ENCODE results near the gene CDC5L.
A peak's percentile ranks its signal among the peaks of the same experiment; 100 is the strongest.

CDC5L gene

GRCh38 chr6:44422531-44422930 is 35.0 kb downstream of the CDC5L start:
- Histone ChIP-seq H3K4me1 (ENCODE audit: control insufficient read depth in 1 of 2, insufficient read depth in 2 of 2, low read length in 2 of 2) (no peaks in the 10 kb centered on the region), H3K9me3 (ENCODE audit: insufficient read depth, low read depth, low read length) (no peaks in the 10 kb centered on the region), H2BK5ac (ENCODE audit: low read depth, low read length, poor library complexity) (no peak overlapping the region), H3K4me2 (ENCODE audit: low read length) (no peak overlapping the region), H3K27ac (ENCODE audit: low read depth, low read length) (no peak overlapping the region), H3K27me3 (ENCODE audit: insufficient read depth, low read length) (no peaks in the 10 kb centered on the region), H3K79me2 (ENCODE audit: control insufficient read depth, insufficient read depth, low read length, poor library complexity) (no peaks in the 10 kb centered on the region), H4K8ac (ENCODE audit: low read depth, low read length) (no peak overlapping the region), H2AK5ac (ENCODE audit: low read length) (no peak overlapping the region), H3K14ac (ENCODE audit: low read length) (no peak overlapping the region), H3K36me3 (ENCODE audit: control insufficient read depth in 1 of 2, insufficient read depth in 2 of 2, low read length in 2 of 2) (peaks cover 5 to 22% of the 10 kb centered on the region in 2 experiments), H3K18ac (ENCODE audit: low read length) (no peak overlapping the region), H2BK12ac (ENCODE audit: low read length) (no peak overlapping the region), H3K9ac (ENCODE audit: low read length) (no peak overlapping the region), H2AFZ (ENCODE audit: insufficient read depth, low read length, poor library complexity) (no peak overlapping the region), H4K91ac (ENCODE audit: low read depth, low read length) (no peak overlapping the region), H3K4ac (ENCODE audit: low read depth, low read length) (no peak overlapping the region), H3K4me3 (ENCODE audit: low read depth, low read length) (no peak overlapping the region), H2BK120ac (ENCODE audit: insufficient read depth, low read length, poor library complexity) (no peak overlapping the region), H3K79me1 (ENCODE audit: low read length) (no peaks in the 10 kb centered on the region), H3K23ac (ENCODE audit: low read length) (no peak overlapping the region), H4K12ac (ENCODE audit: low read depth, low read length) (no peak overlapping the region)
- DNase-seq = no peak
- no CpG with 5 or more reads among the region's 5 CpGs for WGBS (ENCODE audit: extremely low coverage, insufficient coverage, insufficient read length)

GRCh38 chr6:44423306-44423705 is 35.8 kb downstream of the CDC5L start:
- Histone ChIP-seq H4K8ac (ENCODE audit: low read depth, low read length) (no peak overlapping the region), H4K12ac (ENCODE audit: low read depth, low read length) (no peak overlapping the region), H3K9me3 (ENCODE audit: insufficient read depth, low read depth, low read length) (no peaks in the 10 kb centered on the region), H2AK5ac (ENCODE audit: low read length) (no peak overlapping the region), H3K79me1 (ENCODE audit: low read length) (no peaks in the 10 kb centered on the region), H3K9ac (ENCODE audit: low read length) (no peak overlapping the region), H3K4ac (ENCODE audit: low read depth, low read length) (no peak overlapping the region), H3K4me1 (ENCODE audit: control insufficient read depth in 1 of 2, insufficient read depth in 2 of 2, low read length in 2 of 2) (no peaks in the 10 kb centered on the region), H3K27me3 (ENCODE audit: insufficient read depth, low read length) (no peaks in the 10 kb centered on the region), H3K18ac (ENCODE audit: low read length) (no peak overlapping the region), H3K14ac (ENCODE audit: low read length) (no peak overlapping the region), H2BK12ac (ENCODE audit: low read length) (no peak overlapping the region), H2AFZ (ENCODE audit: insufficient read depth, low read length, poor library complexity) (no peak overlapping the region), H2BK5ac (ENCODE audit: low read depth, low read length, poor library complexity) (no peak overlapping the region), H3K4me3 (ENCODE audit: low read depth, low read length) (no peak overlapping the region), H3K79me2 (ENCODE audit: control insufficient read depth, insufficient read depth, low read length, poor library complexity) (no peaks in the 10 kb centered on the region), H3K4me2 (ENCODE audit: low read length) (no peak overlapping the region), H4K91ac (ENCODE audit: low read depth, low read length) (no peak overlapping the region), H2BK120ac (ENCODE audit: insufficient read depth, low read length, poor library complexity) (no peak overlapping the region), H3K36me3 (ENCODE audit: control insufficient read depth in 1 of 2, insufficient read depth in 2 of 2, low read length in 2 of 2) (peaks cover 5 to 22% of the 10 kb centered on the region in 2 experiments), H3K27ac (ENCODE audit: low read depth, low read length) (no peak overlapping the region), H3K23ac (ENCODE audit: low read length) (no peak overlapping the region)
- DNase-seq = no peak

- Histone ChIP-seq H3K4ac (ENCODE audit: low read depth, low read length) (no peak overlapping the region), H3K4me2 (ENCODE audit: low read length) (no peak overlapping the region), H3K18ac (ENCODE audit: low read length) (no peak overlapping the region), H3K4me1 (ENCODE audit: control insufficient read depth in 1 of 2, insufficient read depth in 2 of 2, low read length in 2 of 2) (peaks cover 0 to 2% of the 10 kb centered on the region in 2 experiments), H3K79me1 (ENCODE audit: low read length) (no peaks in the 10 kb centered on the region), H4K12ac (ENCODE audit: low read depth, low read length) (no peak overlapping the region), H2BK12ac (ENCODE audit: low read length) (no peak overlapping the region), H3K4me3 (ENCODE audit: low read depth, low read length) (no peak overlapping the region), H2AFZ (ENCODE audit: insufficient read depth, low read length, poor library complexity) (no peak overlapping the region), H2AK5ac (ENCODE audit: low read length) (no peak overlapping the region), H3K36me3 (ENCODE audit: control insufficient read depth in 1 of 2, insufficient read depth in 2 of 2, low read length in 2 of 2) (peaks cover 5 to 12% of the 10 kb centered on the region in 2 experiments), H3K9ac (ENCODE audit: low read length) (no peak overlapping the region), H2BK5ac (ENCODE audit: low read depth, low read length, poor library complexity) (no peak overlapping the region), H3K9me3 (ENCODE audit: insufficient read depth, low read depth, low read length) (no peaks in the 10 kb centered on the region), H3K27ac (ENCODE audit: low read depth, low read length) (no peak overlapping the region), H3K79me2 (ENCODE audit: control insufficient read depth, insufficient read depth, low read length, poor library complexity) (no peaks in the 10 kb centered on the region), H3K14ac (ENCODE audit: low read length) (no peak overlapping the region), H3K23ac (ENCODE audit: low read length) (no peak overlapping the region), H3K27me3 (ENCODE audit: insufficient read depth, low read length) (no peaks in the 10 kb centered on the region), H4K8ac (ENCODE audit: low read depth, low read length) (no peak overlapping the region), H2BK120ac (ENCODE audit: insufficient read depth, low read length, poor library complexity) (no peak overlapping the region), H4K91ac (ENCODE audit: low read depth, low read length) (no peak overlapping the region)
- DNase-seq = no peak
- no CpG with 5 or more reads among the region's 6 CpGs for WGBS (ENCODE audit: extremely low coverage, insufficient coverage, insufficient read length)
Observed at GRCh38 chr6:44425951-44426350, 38.4 kb downstream of the CDC5L start.

GRCh38 chr6:44428682-44429081 is 41.2 kb downstream of the CDC5L start:
- no peak overlapping the region for H3K4ac ChIP-seq (ENCODE audit: low read depth, low read length)
- H3K4me1 ChIP-seq (ENCODE audit: control insufficient read depth in 1 of 2, insufficient read depth in 2 of 2, low read length in 2 of 2) = peaks cover 0 to 2% of the 10 kb centered on the region in 2 experiments

More at GRCh38 chr6:44428682-44429081, 41.2 kb downstream of the CDC5L start:
- no peak overlapping the region for H4K91ac ChIP-seq (ENCODE audit: low read depth, low read length)
- no peaks in the 10 kb centered on the region for H3K27me3 ChIP-seq (ENCODE audit: insufficient read depth, low read length)
- no peaks in the 10 kb centered on the region for H3K79me1 ChIP-seq (ENCODE audit: low read length)
- no peak overlapping the region for H2AFZ ChIP-seq (ENCODE audit: insufficient read depth, low read length, poor library complexity)
- no peak overlapping the region for H3K4me3 ChIP-seq (ENCODE audit: low read depth, low read length)
- no peak overlapping the region for H2BK12ac ChIP-seq (ENCODE audit: low read length)
- no peak overlapping the region for H3K9ac ChIP-seq (ENCODE audit: low read length)
- no peak overlapping the region for H3K27ac ChIP-seq (ENCODE audit: low read depth, low read length)
- peaks cover 5 to 8% of the 10 kb centered on the region in 2 experiments for H3K36me3 ChIP-seq (ENCODE audit: control insufficient read depth in 1 of 2, insufficient read depth in 2 of 2, low read length in 2 of 2)
- no peaks in the 10 kb centered on the region for H3K9me3 ChIP-seq (ENCODE audit: insufficient read depth, low read depth, low read length)
- no peak overlapping the region for H2AK5ac ChIP-seq (ENCODE audit: low read length)
- no peak overlapping the region for H2BK5ac ChIP-seq (ENCODE audit: low read depth, low read length, poor library complexity)
- DNase-seq = no peak
- H3K23ac ChIP-seq (ENCODE audit: low read length) = peak overlapping the region; percentile 19
- no peak overlapping the region for H3K4me2 ChIP-seq (ENCODE audit: low read length)
- H4K8ac ChIP-seq (ENCODE audit: low read depth, low read length) = no peak overlapping the region
- no peak overlapping the region for H4K12ac ChIP-seq (ENCODE audit: low read depth, low read length)
- no peak overlapping the region for H2BK120ac ChIP-seq (ENCODE audit: insufficient read depth, low read length, poor library complexity)
- WGBS (ENCODE audit: extremely low coverage, insufficient coverage, insufficient read length) = no CpG with 5 or more reads among the region's 3 CpGs
- H3K14ac ChIP-seq (ENCODE audit: low read length) = no peak overlapping the region
- no peaks in the 10 kb centered on the region for H3K79me2 ChIP-seq (ENCODE audit: control insufficient read depth, insufficient read depth, low read length, poor library complexity)
- H3K18ac ChIP-seq (ENCODE audit: low read length) = no peak overlapping the region

Measured in trophoblast cell (in vitro differentiated cells and primary cell).